Breast epithelium (tissue), 3 donors: ENCODE data around the gene NRGN.

Experiments used
- CTCF ChIP-seq, 3 donors: fragments of 450-650 bp; IDR thresholded peaks; one replicate each; pipeline ENCODE4 v1.5.1; 2016 to 2017; ENCODE audit warnings: antibody characterized with exemption in 3 of 3, mild to moderate bottlenecking in 3 of 3, moderate library complexity in 3 of 3
- POLR2A ChIP-seq: fragments of 450-650 bp; IDR thresholded peaks from one replicate; pipeline ENCODE4 v1.6.1; 2016; ENCODE audit warnings: antibody characterized with exemption, mild to moderate bottlenecking, moderate library complexity
- POLR2AphosphoS5 ChIP-seq, 3 donors: sonication (generic); formaldehyde crosslinking; IDR thresholded peaks; one replicate each; pipeline ENCODE4 v1.6.1; 2017; ENCODE audit warnings: antibody characterized with exemption in 3 of 3

- TF ChIP-seq CTCF (IDR thresholded peaks at IDR 0.05) (no peak), POLR2AphosphoS5 (IDR thresholded peaks at IDR 0.05) (no peak), POLR2A (no peak)
These were observed 44.3 kb downstream of the NRGN start for GRCh38 chr11:124784051-124784450.
